HG03045 (cell line): ENCODE results near the gene TC2N.
"Not testable (repeated sequence)": the region's sequence is repeated elsewhere in the genome, so short reads cannot be mapped to it uniquely, and the experiment has no call there.

ENCODE experiments used
- ATAC-seq: cut with Tn5 transposase; IDR thresholded peaks from one replicate; pipeline ENCODE4 v1.9.1; 2021; ENCODE audit warnings: mild to moderate bottlenecking, moderate library complexity; ENCODE audit not compliant: unreplicated experiment

TC2N gene

GRCh38 chr14:91755570-91756295 is 111.6 kb downstream of the TC2N start:
- no peak for ATAC-seq

GRCh38 chr14:91754819-91755218 is 112.5 kb downstream of the TC2N start:
- ATAC-seq = no peak

GRCh38 chr14:91754185-91754584 is 113.2 kb downstream of the TC2N start:
- no peak for ATAC-seq

GRCh38 chr14:91753501-91754128 is 113.7 kb downstream of the TC2N start:
- no peak for ATAC-seq

- no peak for ATAC-seq
Observed at GRCh38 chr14:91752961-91753360, 114.4 kb downstream of the TC2N start.

GRCh38 chr14:91751719-91752118 is 115.6 kb downstream of the TC2N start:
- ATAC-seq = no peak

GRCh38 chr14:91750634-91751198 is 116.6 kb downstream of the TC2N start:
- ATAC-seq = no peak

GRCh38 chr14:91749868-91750267 is 117.5 kb downstream of the TC2N start:
- no peak for ATAC-seq

GRCh38 chr14:91748049-91748448 is 119.3 kb downstream of the TC2N start:
- ATAC-seq = no peak

- ATAC-seq = no peak
Observed at GRCh38 chr14:91745344-91745743, 122.0 kb downstream of the TC2N start.

GRCh38 chr14:91744068-91744480 is 123.3 kb downstream of the TC2N start:
- no peak for ATAC-seq

- ATAC-seq = no peak
Observed at GRCh38 chr14:91743305-91743653, 124.1 kb downstream of the TC2N start.

GRCh38 chr14:91742621-91743304 is 124.6 kb downstream of the TC2N start:
- ATAC-seq = no peak

GRCh38 chr14:91739867-91740266 is 127.5 kb downstream of the TC2N start:
- not testable (repeated sequence) for ATAC-seq

GRCh38 chr14:91737619-91738018 is 129.7 kb downstream of the TC2N start:
- ATAC-seq = no peak

GRCh38 chr14:91732859-91733477 is 134.4 kb downstream of the TC2N start:
- ATAC-seq = no peak

GRCh38 chr14:91732439-91732838 is 134.9 kb downstream of the TC2N start:
- ATAC-seq = no peak

GRCh38 chr14:91731986-91732385 is 135.3 kb downstream of the TC2N start, which contains the start of gene CATSPERB:
CATSPERB (minus strand) TSS chr14:91732086; CDS start chr14:91729479, 2,607 bp downstream.
- no peak for ATAC-seq

- no peak for ATAC-seq
Observed at GRCh38 chr14:91731018-91731417, 136.3 kb downstream of the TC2N start.

- ATAC-seq = no peak
Observed at GRCh38 chr14:91729756-91730155, 137.6 kb downstream of the TC2N start.
